Sigmoid colon (tissue), 7 donors: Measurements from ENCODE around the gene VWA3A. TPM values are rescaled to one million over a fixed set of nuclear protein-coding genes. Genes with fewer than 3 reads are reported as not detected.
"Not testable (repeated sequence)": the region's sequence is repeated elsewhere in the genome, so short reads cannot be mapped to it uniquely, and the experiment has no call there.

Experiments
- DNase-seq: peaks from one replicate; pipeline ENCODE4 v3.0.0-alpha.2; 2019
- H3K27ac ChIP-seq, 4 donors: fragments of 200-600 bp; sonication (generic); one replicate each; pipeline ENCODE4 v1.5.1; 2016 to 2019; ENCODE audit warnings: mild to moderate bottlenecking in 1 of 4
- H3K27me3 ChIP-seq, 3 donors: fragments of 200-600 bp; sonication (generic); one replicate each; pipeline ENCODE4 v1.5.1; 2019; ENCODE audit warnings: mild to moderate bottlenecking in 1 of 3
- H3K36me3 ChIP-seq, 4 donors: fragments of 200-600 bp; sonication (generic); one replicate each; pipeline ENCODE4 v1.5.1; 2016 to 2019
- H3K4me1 ChIP-seq, 4 donors: fragments of 200-600 bp; sonication (generic); one replicate each; pipeline ENCODE4 v1.5.1; 2017 to 2019
- H3K4me3 ChIP-seq, 4 donors: fragments of 200-600 bp; sonication (generic); one replicate each; pipeline ENCODE4 v1.5.1; 2017 to 2019; ENCODE audit warnings: mild to moderate bottlenecking in 2 of 4, moderate library complexity in 1 of 4
- H3K9me3 ChIP-seq, 4 donors: fragments of 200-600 bp in 3 of 4; sonication (generic) in 3 of 4; one replicate each; pipeline versions ENCODE4 v1.5.1 to v1.6.1; 2013 to 2019
- EP300 ChIP-seq, 4 donors: sonication (generic); formaldehyde crosslinking; IDR thresholded peaks; one replicate each; pipeline ENCODE4 v1.6.1; 2017; ENCODE audit warnings: antibody characterized with exemption in 4 of 4
- POLR2A ChIP-seq, 2 donors: fragments of 450-650 bp; IDR thresholded peaks; one replicate each; pipeline ENCODE4 v1.6.1; 2016; ENCODE audit warnings: antibody characterized with exemption in 2 of 2, mild to moderate bottlenecking in 2 of 2, moderate library complexity in 2 of 2
- POLR2AphosphoS5 ChIP-seq, 4 donors: sonication (generic); formaldehyde crosslinking; IDR thresholded peaks; one replicate each; pipeline ENCODE4 v1.6.1; 2017; ENCODE audit warnings: antibody characterized with exemption in 4 of 4
- WGBS, 2 donors: extraction: QIAGEN DNeasy Blood & Tissue Kit; methylation state at CpG; one replicate each; pipeline ENCODE4 v1.1.7; 2013; 5-methylcytosine and 5-hydroxymethylcytosine counted together
- intact Hi-C: fragments of 100-400 bp; cut with DNase I; formaldehyde crosslinking; loops from one replicate; pipeline ENCODE4 v1.15.1; 2023
- polyA plus RNA-seq, 3 donors: library from polyadenylated mRNA; stranded (reverse); fragments of 200-250 nt; gene quantifications; one replicate each; pipeline ENCODE4 v1.2.3, GENCODE V29; 2013
- total RNA-seq, 4 donors: library from RNA; depleted of rRNA; stranded (reverse); fragments of >200 nt; gene quantifications; one replicate each; pipeline ENCODE4 v1.1.0, GENCODE V29; 2016
- TF ChIP-seq, protein P1 (sequence below), 4 experiments: fragments of 450-650 bp in 3 of 4; fragments of 200-600 bp in 1 of 4; IDR thresholded peaks; one replicate each; pipeline ENCODE4 v1.5.1; 2016 to 2019; ENCODE audit warnings: antibody characterized with exemption in 4 of 4, mild to moderate bottlenecking in 3 of 4, moderate library complexity in 2 of 4
- donor health status: healthy with polysubstance abuse.
- donor health status: Bipolar disorder and iron deficiency.
- donor health status: healthy.

VWA3A gene
- total and polyA plus RNA-seq, 7 donors, result under 0.01 to 0.55 (median 0.07) TPM; not detected in 4

GRCh38 chr16:22126037-22126558, 33.8 kb downstream of the VWA3A start:
- intact Hi-C loops, result no loop called here
- TF ChIP-seq EP300 (IDR thresholded peaks at IDR 0.05), result no peak
- TF ChIP-seq, protein P1, sequence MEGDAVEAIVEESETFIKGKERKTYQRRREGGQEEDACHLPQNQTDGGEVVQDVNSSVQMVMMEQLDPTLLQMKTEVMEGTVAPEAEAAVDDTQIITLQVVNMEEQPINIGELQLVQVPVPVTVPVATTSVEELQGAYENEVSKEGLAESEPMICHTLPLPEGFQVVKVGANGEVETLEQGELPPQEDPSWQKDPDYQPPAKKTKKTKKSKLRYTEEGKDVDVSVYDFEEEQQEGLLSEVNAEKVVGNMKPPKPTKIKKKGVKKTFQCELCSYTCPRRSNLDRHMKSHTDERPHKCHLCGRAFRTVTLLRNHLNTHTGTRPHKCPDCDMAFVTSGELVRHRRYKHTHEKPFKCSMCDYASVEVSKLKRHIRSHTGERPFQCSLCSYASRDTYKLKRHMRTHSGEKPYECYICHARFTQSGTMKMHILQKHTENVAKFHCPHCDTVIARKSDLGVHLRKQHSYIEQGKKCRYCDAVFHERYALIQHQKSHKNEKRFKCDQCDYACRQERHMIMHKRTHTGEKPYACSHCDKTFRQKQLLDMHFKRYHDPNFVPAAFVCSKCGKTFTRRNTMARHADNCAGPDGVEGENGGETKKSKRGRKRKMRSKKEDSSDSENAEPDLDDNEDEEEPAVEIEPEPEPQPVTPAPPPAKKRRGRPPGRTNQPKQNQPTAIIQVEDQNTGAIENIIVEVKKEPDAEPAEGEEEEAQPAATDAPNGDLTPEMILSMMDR (IDR thresholded peaks at IDR 0.05), result no peak
- no peak for TF ChIP-seq POLR2AphosphoS5 (IDR thresholded peaks at IDR 0.05)
- TF ChIP-seq POLR2A (IDR thresholded peaks at IDR 0.05), result no peak
- WGBS, 2 donors, result 85 to 88% methylated on average over 15 of the region's 15 CpGs
- H3K36me3 ChIP-seq, result no peaks in the 10 kb centered on the region
- no peaks in the 10 kb centered on the region for H3K27me3 ChIP-seq
- H3K4me3 ChIP-seq, result no peak overlapping the region
- no peak overlapping the region for H3K27ac ChIP-seq
- no peaks in the 10 kb centered on the region for H3K4me1 ChIP-seq
- no peaks in the 10 kb centered on the region for H3K9me3 ChIP-seq
- no peak for DNase-seq

- DNase-seq, H3K9me3 ChIP-seq, intact Hi-C loops, H3K36me3 ChIP-seq, H3K27me3 ChIP-seq, H3K27ac ChIP-seq, H3K4me3 ChIP-seq, H3K4me1 ChIP-seq: not testable (repeated sequence)
- 91% methylated on average over 1 of the region's 1 CpG for WGBS, 2 donors
Observed at GRCh38 chr16:22128537-22128936, 36.2 kb downstream of the VWA3A start.

- TF ChIP-seq POLR2A (IDR thresholded peaks at IDR 0.05) (no peak), POLR2AphosphoS5 (IDR thresholded peaks at IDR 0.05) (no peak), EP300 (IDR thresholded peaks at IDR 0.05) (no peak)
- TF ChIP-seq, protein P1 (IDR thresholded peaks at IDR 0.05), result no peak
- H3K27me3 ChIP-seq, result no peaks in the 10 kb centered on the region
- H3K36me3 ChIP-seq, result no peaks in the 10 kb centered on the region
- no peak overlapping the region for H3K4me3 ChIP-seq
- H3K27ac ChIP-seq, result no peak overlapping the region
- intact Hi-C loops, result no loop called here
- H3K4me1 ChIP-seq, result no peaks in the 10 kb centered on the region
- H3K9me3 ChIP-seq, result no peaks in the 10 kb centered on the region
- no peak for DNase-seq
Observed at GRCh38 chr16:22130528-22130927, 38.2 kb downstream of the VWA3A start.

GRCh38 chr16:22132801-22133200, 40.5 kb downstream of the VWA3A start:
- Histone ChIP-seq H3K4me3 (no peak overlapping the region), H3K4me1 (no peaks in the 10 kb centered on the region), H3K27me3 (no peaks in the 10 kb centered on the region), H3K9me3 (no peaks in the 10 kb centered on the region), H3K27ac (no peak overlapping the region), H3K36me3 (no peaks in the 10 kb centered on the region)
- TF ChIP-seq POLR2A (IDR thresholded peaks at IDR 0.05) (no peak), POLR2AphosphoS5 (IDR thresholded peaks at IDR 0.05) (no peak), EP300 (IDR thresholded peaks at IDR 0.05) (no peak)
- TF ChIP-seq, protein P1 (IDR thresholded peaks at IDR 0.05), result no peak
- DNase-seq, result no peak
- WGBS, 2 donors, result 86 to 90% methylated on average over 10 of the region's 10 CpGs
- intact Hi-C loops, result no loop called here

DNA sequence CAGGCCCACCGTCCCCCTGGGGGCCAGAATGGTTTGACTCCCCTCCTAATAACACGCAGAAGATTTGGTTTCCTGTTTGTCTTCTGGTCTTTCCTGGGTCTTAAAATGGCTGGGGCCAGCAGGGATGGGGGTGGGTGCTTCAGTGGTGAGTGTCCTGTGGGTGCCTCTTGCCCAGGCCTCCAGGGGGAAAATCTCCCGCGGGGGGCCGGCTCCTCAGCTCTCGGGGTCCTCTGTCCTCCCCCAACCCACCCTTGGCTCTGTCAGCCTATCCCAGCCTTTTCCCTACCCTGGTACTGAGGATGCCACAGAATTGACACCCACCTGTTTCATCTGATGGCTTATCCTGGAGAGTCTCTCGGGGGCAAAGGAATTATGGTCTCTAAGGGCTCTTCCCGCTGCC, 46.1 kb downstream of the VWA3A start:
- 76 to 80% methylated on average over 8 of the region's 8 CpGs for WGBS, 2 donors
- no peak overlapping the region for H3K4me3 ChIP-seq
- no peaks in the 10 kb centered on the region for H3K36me3 ChIP-seq
- DNase-seq, result no peak
- TF ChIP-seq POLR2AphosphoS5 (IDR thresholded peaks at IDR 0.05) (no peak), POLR2A (IDR thresholded peaks at IDR 0.05) (no peak), EP300 (IDR thresholded peaks at IDR 0.05) (no peak)
- TF ChIP-seq, protein P1 (IDR thresholded peaks at IDR 0.05), result no peak
- no peaks in the 10 kb centered on the region for H3K27me3 ChIP-seq
- no peaks in the 10 kb centered on the region for H3K9me3 ChIP-seq
- H3K27ac ChIP-seq, result no peak overlapping the region
- intact Hi-C loops, result no loop called here
- no peaks in the 10 kb centered on the region for H3K4me1 ChIP-seq
